Subcutaneous abdominal adipose tissue (tissue), 5 donors: ENCODE results near the gene ZDHHC14.
"Not testable (repeated sequence)": the region's sequence is repeated elsewhere in the genome, so short reads cannot be mapped to it uniquely, and the experiment has no call there.

Experiments used
- H3K27ac ChIP-seq: one replicate; pipeline ENCODE4 v1.7.0; 2013; ENCODE audit warnings: low read depth, mild to moderate bottlenecking, inconsistent platforms, low read length, moderate library complexity
- H3K27me3 ChIP-seq, 5 donors: one replicate each; pipeline ENCODE4 v1.7.0; 2013; ENCODE audit warnings: low read length in 5 of 5, inconsistent platforms in 1 of 5; ENCODE audit not compliant: control insufficient read depth in 5 of 5, insufficient read depth in 4 of 5
- H3K36me3 ChIP-seq, 5 donors: one replicate each; pipeline ENCODE4 v1.7.0; 2013; ENCODE audit warnings: low read length in 5 of 5; ENCODE audit not compliant: control insufficient read depth in 5 of 5, insufficient read depth in 5 of 5
- H3K4me1 ChIP-seq, 5 donors: one replicate each; pipeline ENCODE4 v1.7.0; 2013; ENCODE audit warnings: low read length in 5 of 5, mild to moderate bottlenecking in 3 of 5, moderate library complexity in 1 of 5; ENCODE audit not compliant: control insufficient read depth in 5 of 5, insufficient read depth in 5 of 5
- H3K4me3 ChIP-seq, 5 donors: one replicate each; pipeline ENCODE4 v1.7.0; 2013; ENCODE audit warnings: low read length in 5 of 5, low read depth in 1 of 5
- H3K9ac ChIP-seq, 5 donors: one replicate each; pipeline ENCODE4 v1.7.0; 2013; ENCODE audit warnings: low read length in 5 of 5, mild to moderate bottlenecking in 4 of 5, moderate library complexity in 3 of 5
- H3K9me3 ChIP-seq, 5 donors: one replicate each; pipeline ENCODE4 v1.7.0; 2013; ENCODE audit warnings: low read length in 5 of 5; ENCODE audit not compliant: control insufficient read depth in 5 of 5
- donor health status: healthy.
- donor health status: healthy.
- donor health status: healthy.
- donor health status: healthy.
- donor health status: healthy.

Gene ZDHHC14

GRCh38 chr6:157717340-157717748 is 336.4 kb downstream of the ZDHHC14 start:
- H3K27me3 ChIP-seq = no peaks in the 10 kb centered on the region
- H3K36me3 ChIP-seq = no peaks in the 10 kb centered on the region
- H3K9me3 ChIP-seq = no peaks in the 10 kb centered on the region
- H3K4me1 ChIP-seq = peaks cover 15 to 50% (median 36%) of the 10 kb centered on the region in 5 donors
- H3K4me3 ChIP-seq = peak overlapping the region in 4 of 5 donors; percentile 46 to 79 (median 57)
- no peak overlapping the region for H3K27ac ChIP-seq
- peak overlapping the region in 1 of 5 donors; percentile 49 for H3K9ac ChIP-seq

GRCh38 chr6:157718503-157719187 is 337.7 kb downstream of the ZDHHC14 start:
- Histone ChIP-seq H3K27me3 (no peaks in the 10 kb centered on the region), H3K36me3 (no peaks in the 10 kb centered on the region), H3K4me1 (peaks cover 19 to 59% (median 37%) of the 10 kb centered on the region in 5 donors), H3K4me3 (no peak overlapping the region), H3K9me3 (no peaks in the 10 kb centered on the region), H3K27ac (peak overlapping the region; percentile 46), H3K9ac (no peak overlapping the region)

GRCh38 chr6:157720964-157721363 is 340.0 kb downstream of the ZDHHC14 start:
- not testable (repeated sequence) for H3K4me3 ChIP-seq, H3K27me3 ChIP-seq, H3K36me3 ChIP-seq, H3K9ac ChIP-seq, H3K27ac ChIP-seq
- Histone ChIP-seq H3K4me1 (peaks cover 18 to 64% (median 48%) of the 10 kb centered on the region in 5 donors), H3K9me3 (peaks cover 0 to 14% (median 5%) of the 10 kb centered on the region in 5 donors)

GRCh38 chr6:157721426-157721825 is 340.4 kb downstream of the ZDHHC14 start:
- Histone ChIP-seq H3K27ac (no peak overlapping the region), H3K27me3 (no peaks in the 10 kb centered on the region), H3K4me1 (peaks cover 16 to 64% (median 46%) of the 10 kb centered on the region in 5 donors), H3K9me3 (peaks cover 0 to 14% (median 5%) of the 10 kb centered on the region in 5 donors), H3K36me3 (no peaks in the 10 kb centered on the region), H3K9ac (no peak overlapping the region), H3K4me3 (no peak overlapping the region)

- Histone ChIP-seq H3K27ac (no peak overlapping the region), H3K36me3 (no peaks in the 10 kb centered on the region), H3K9ac (no peak overlapping the region), H3K27me3 (no peaks in the 10 kb centered on the region), H3K9me3 (peaks cover 0 to 14% (median 5%) of the 10 kb centered on the region in 5 donors), H3K4me1 (peaks cover 16 to 64% (median 46%) of the 10 kb centered on the region in 5 donors), H3K4me3 (no peak overlapping the region)
These were observed 340.8 kb downstream of the ZDHHC14 start for GRCh38 chr6:157721830-157722229.

GRCh38 chr6:157723376-157723775 is 342.4 kb downstream of the ZDHHC14 start:
- Histone ChIP-seq H3K36me3 (no peaks in the 10 kb centered on the region), H3K4me1 (peaks cover 21 to 59% (median 43%) of the 10 kb centered on the region in 5 donors), H3K27ac (peak overlapping the region; percentile 26), H3K27me3 (no peaks in the 10 kb centered on the region), H3K9me3 (peaks cover 0 to 14% (median 5%) of the 10 kb centered on the region in 5 donors), H3K9ac (no peak overlapping the region), H3K4me3 (no peak overlapping the region)

GRCh38 chr6:157724138-157724820 is 343.3 kb downstream of the ZDHHC14 start:
- Histone ChIP-seq H3K27me3 (no peaks in the 10 kb centered on the region), H3K27ac (peak overlapping the region; percentile 26), H3K36me3 (no peaks in the 10 kb centered on the region), H3K4me1 (peaks cover 17 to 51% (median 40%) of the 10 kb centered on the region in 5 donors), H3K4me3 (no peak overlapping the region), H3K9ac (no peak overlapping the region), H3K9me3 (peaks cover 0 to 14% (median 5%) of the 10 kb centered on the region in 5 donors)

- Histone ChIP-seq H3K4me3 (no peak overlapping the region), H3K9me3 (peaks cover 0 to 14% (median 5%) of the 10 kb centered on the region in 5 donors), H3K27me3 (no peaks in the 10 kb centered on the region), H3K27ac (no peak overlapping the region), H3K9ac (no peak overlapping the region), H3K36me3 (no peaks in the 10 kb centered on the region), H3K4me1 (peaks cover 16 to 44% (median 40%) of the 10 kb centered on the region in 5 donors)
These were observed 344.2 kb downstream of the ZDHHC14 start for GRCh38 chr6:157724960-157725741.

GRCh38 chr6:157725836-157726235 is 344.8 kb downstream of the ZDHHC14 start:
- H3K27ac ChIP-seq = peak overlapping the region; percentile 95
- no peak overlapping the region for H3K4me3 ChIP-seq
- H3K27me3 ChIP-seq = no peaks in the 10 kb centered on the region
- H3K4me1 ChIP-seq = peaks cover 16 to 44% (median 40%) of the 10 kb centered on the region in 5 donors
- H3K9ac ChIP-seq = peak overlapping the region in 1 of 5 donors; percentile 66
- no peaks in the 10 kb centered on the region for H3K36me3 ChIP-seq
- H3K9me3 ChIP-seq = peaks cover 0 to 14% (median 5%) of the 10 kb centered on the region in 5 donors
